GM12872 (cell line): ENCODE data around the gene GCH1.

ENCODE experiments used
- TF ChIP-seq, protein P1 (sequence below): IDR thresholded peaks from 3 replicates; pipeline ENCODE4 v1.5.1; 2011; ENCODE audit warnings: low read depth, mild to moderate bottlenecking, low read length, moderate library complexity; ENCODE audit not compliant: insufficient read depth

Gene GCH1

DNA sequence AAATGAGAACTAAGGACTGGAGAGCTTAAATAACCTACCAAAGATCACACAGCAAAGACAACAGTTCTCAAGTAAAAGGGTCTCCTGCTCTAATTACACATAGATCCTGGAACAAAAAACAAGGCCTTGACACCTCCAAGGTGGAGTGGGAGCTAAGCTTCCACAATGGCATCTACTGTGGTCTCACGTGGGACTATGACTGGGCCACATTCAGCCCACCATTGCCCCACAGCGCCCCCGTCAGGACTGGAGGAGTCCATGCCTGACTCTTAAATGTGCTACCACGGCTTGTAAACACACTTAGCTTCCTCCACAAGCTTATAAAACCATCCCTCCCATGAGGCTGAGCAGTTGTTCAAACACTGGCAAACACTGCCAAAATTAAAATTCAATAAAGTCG is 88.5 kb downstream of the GCH1 start:
- TF ChIP-seq, protein P1, sequence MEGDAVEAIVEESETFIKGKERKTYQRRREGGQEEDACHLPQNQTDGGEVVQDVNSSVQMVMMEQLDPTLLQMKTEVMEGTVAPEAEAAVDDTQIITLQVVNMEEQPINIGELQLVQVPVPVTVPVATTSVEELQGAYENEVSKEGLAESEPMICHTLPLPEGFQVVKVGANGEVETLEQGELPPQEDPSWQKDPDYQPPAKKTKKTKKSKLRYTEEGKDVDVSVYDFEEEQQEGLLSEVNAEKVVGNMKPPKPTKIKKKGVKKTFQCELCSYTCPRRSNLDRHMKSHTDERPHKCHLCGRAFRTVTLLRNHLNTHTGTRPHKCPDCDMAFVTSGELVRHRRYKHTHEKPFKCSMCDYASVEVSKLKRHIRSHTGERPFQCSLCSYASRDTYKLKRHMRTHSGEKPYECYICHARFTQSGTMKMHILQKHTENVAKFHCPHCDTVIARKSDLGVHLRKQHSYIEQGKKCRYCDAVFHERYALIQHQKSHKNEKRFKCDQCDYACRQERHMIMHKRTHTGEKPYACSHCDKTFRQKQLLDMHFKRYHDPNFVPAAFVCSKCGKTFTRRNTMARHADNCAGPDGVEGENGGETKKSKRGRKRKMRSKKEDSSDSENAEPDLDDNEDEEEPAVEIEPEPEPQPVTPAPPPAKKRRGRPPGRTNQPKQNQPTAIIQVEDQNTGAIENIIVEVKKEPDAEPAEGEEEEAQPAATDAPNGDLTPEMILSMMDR: peak; percentile 41; the same call in 1 of the 3 replicates

DNA sequence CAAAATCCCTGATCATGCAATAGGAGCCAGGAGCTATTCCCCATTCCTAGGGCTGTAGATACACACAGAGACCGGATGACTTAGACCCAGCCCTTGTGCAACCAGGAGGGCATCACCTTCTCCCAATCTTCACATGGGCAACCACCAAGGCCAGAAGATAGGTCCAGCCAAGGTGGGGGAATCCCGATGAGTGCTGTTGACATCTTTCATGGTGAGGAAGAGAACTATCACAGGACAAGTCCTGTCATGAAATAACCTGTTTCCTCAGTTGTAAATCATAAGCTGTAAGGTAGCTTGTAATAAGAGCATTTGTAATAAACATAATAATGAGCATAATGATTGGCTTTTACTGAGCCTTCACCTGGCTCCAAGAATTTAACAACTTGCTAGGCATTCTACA is 89.5 kb downstream of the GCH1 start:
- TF ChIP-seq, protein P1: no peak

DNA sequence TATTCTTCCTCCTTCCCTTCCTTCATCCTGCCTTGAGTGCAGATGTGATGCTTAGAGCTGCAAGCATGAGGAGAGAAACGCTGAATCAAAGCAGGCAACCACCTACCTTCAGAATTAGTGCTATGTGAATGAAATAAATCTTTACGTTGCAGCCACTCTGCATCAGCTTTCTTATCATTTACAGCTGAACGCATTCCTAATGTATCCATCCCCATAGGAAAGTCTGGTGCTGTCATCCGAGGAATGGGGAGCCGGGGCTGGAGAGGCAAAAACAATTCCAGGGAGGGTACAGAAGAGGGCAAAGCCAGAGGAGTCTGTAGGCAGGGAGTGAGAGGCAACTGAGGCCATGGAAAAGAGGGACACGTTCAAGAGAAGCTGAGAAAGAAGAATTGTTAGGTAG is 90.0 kb downstream of the GCH1 start:
- TF ChIP-seq, protein P1: no peak

DNA sequence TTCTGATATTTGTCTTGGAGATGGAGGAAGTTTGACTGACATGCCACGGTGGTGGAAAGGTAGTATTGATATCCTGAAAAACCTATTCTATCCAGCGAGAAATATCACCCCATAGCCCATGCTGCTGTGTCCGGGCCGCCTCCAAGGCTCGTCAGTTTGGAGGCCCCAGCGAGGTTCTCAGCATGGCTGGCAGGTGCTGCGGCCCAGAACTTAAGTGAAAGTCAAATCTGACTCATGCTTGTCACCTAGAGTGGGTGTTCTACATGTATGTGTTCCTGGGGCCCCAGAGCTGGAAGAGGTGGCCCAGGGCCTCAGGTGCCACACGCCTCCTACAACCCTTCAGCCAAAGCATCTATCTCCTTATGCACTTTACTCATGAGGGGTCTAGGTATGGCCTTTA is 92.9 kb downstream of the GCH1 start:
- TF ChIP-seq, protein P1: no peak

DNA sequence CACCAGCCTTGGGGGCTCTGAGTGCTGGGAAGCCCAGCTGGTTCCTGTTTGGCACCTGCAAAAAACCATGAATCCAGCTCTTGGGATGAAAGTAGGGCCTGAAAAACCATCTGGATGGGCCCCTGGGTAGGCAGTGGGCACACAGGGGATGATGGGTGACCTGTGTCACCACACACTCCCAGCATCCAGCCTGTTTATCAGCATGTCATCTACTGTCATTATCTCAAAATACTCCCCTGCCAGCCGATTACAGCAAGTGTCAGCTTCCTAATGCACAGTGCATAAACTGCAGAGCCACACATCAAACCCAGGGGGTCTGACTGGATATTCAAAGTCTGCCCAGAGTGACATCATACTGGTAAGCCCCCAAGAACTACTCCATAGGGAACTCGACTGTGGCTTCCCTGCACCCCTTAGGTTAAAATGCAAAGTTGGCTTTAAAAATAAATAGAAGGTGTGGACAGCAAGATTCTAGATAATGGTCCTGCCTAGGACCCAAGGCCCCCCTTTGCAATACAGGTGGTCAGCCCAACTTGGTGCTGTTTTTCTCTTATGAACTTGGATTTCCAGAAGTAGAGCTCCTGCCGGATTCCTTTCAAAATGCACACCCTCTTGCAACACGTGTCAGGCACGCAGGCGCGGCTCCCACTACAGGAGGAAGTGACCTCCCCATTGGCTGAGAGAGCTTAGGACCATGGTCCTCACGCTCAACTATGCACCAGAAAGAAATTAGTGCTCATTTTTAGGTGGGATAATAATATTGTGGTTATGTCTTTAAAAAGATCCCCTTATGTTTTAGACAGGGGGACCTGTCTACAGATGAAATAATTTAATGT is 94.1 kb downstream of the GCH1 start:
- TF ChIP-seq, protein P1: no peak

DNA sequence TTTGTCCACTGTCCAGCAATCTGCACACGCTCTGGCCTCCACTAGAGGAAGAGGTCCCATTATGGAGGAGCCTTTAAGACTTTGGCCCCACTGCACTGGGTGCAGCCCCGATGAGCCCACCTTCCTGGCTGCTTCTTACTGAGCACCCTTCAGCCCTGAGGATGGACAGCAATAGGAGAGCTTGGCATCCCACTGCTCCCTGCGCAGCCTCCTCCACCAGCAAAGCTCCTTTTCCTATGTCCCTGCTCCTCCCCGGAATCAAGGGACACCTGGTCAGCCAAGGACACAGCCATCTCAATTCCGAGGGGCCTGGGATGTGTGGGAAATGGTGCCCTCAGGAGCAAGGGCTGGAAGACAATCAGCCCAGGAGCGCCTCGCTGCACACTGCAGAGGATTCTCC is 94.7 kb downstream of the GCH1 start:
- TF ChIP-seq, protein P1: no peak

DNA sequence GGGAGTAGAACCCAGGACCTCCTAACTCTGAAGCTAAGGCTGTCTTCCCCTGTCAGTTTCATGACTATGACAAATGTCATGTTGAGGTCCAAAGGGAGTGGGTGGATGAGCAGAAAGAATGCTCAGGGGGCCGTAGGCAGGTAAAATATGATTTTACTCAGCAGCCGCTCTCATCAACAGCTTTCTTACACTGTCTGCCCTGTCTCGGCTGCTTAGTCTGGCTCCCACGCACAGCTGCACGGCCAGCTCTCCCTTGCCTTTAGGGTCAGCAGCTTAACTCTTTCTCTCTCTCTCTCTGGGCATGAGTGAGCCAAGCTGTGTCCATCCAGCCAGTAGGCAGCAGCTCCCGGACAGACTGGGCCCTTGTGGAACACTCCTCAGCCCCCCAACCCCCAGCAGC is 95.2 kb downstream of the GCH1 start:
- TF ChIP-seq, protein P1: no peak
